GM12865 (cell line): ENCODE data around the gene ZNF287.

Experiments used
- DNase-seq: peaks from one replicate; pipeline ENCODE4 v3.0.0; 2010; ENCODE audit warnings: low read depth
- H3K4me3 ChIP-seq: 2 replicates; pipeline ENCODE4 v1.5.1; 2011; ENCODE audit warnings: mild to moderate bottlenecking, low read depth, low read length, control low read depth
- TF ChIP-seq, protein P1 (sequence below): IDR thresholded peaks from 2 replicates; pipeline ENCODE4 v1.5.1; 2011; ENCODE audit warnings: low read length, control low read depth, low read depth, inconsistent platforms; ENCODE audit not compliant: insufficient read depth; ENCODE audit errors: missing control alignments

The ZNF287 gene

GRCh38 chr17:16584273-16584995 is 15.4 kb upstream of the ZNF287 start:
- DNase-seq = peak; percentile 62
- no peak overlapping the region for H3K4me3 ChIP-seq

DNA sequence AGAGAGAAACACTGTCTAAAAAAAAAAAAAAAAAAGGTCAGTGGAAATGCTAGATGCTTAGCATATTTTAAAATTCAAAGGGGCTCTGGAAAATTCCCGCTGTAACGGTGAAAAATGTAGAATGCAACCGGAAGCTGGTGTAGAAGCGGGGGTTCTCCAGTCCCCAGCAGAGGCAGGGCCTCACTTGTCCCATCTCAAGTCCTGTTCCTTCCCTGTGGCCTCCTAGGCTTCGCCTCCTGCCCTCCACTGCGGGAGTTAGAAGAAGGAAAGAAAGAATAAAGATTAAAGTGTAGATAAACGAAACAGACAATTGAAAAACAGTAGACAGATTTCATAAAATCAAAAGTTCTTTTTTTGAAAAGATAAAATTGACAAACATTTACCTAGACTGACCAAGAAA is 14.8 kb upstream of the ZNF287 start:
- no peak overlapping the region for H3K4me3 ChIP-seq
- no peak for DNase-seq
- TF ChIP-seq, protein P1, sequence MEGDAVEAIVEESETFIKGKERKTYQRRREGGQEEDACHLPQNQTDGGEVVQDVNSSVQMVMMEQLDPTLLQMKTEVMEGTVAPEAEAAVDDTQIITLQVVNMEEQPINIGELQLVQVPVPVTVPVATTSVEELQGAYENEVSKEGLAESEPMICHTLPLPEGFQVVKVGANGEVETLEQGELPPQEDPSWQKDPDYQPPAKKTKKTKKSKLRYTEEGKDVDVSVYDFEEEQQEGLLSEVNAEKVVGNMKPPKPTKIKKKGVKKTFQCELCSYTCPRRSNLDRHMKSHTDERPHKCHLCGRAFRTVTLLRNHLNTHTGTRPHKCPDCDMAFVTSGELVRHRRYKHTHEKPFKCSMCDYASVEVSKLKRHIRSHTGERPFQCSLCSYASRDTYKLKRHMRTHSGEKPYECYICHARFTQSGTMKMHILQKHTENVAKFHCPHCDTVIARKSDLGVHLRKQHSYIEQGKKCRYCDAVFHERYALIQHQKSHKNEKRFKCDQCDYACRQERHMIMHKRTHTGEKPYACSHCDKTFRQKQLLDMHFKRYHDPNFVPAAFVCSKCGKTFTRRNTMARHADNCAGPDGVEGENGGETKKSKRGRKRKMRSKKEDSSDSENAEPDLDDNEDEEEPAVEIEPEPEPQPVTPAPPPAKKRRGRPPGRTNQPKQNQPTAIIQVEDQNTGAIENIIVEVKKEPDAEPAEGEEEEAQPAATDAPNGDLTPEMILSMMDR = no peak

More at GRCh38 chr17:16584273-16584995, 15.4 kb upstream of the ZNF287 start:
- TF ChIP-seq, protein P1 = peak; percentile 42

- DNase-seq = no peak
- TF ChIP-seq, protein P1 = no peak
- H3K4me3 ChIP-seq = no peak overlapping the region
Observed at GRCh38 chr17:16573466-16573865, 4.5 kb upstream of the ZNF287 start.

DNA sequence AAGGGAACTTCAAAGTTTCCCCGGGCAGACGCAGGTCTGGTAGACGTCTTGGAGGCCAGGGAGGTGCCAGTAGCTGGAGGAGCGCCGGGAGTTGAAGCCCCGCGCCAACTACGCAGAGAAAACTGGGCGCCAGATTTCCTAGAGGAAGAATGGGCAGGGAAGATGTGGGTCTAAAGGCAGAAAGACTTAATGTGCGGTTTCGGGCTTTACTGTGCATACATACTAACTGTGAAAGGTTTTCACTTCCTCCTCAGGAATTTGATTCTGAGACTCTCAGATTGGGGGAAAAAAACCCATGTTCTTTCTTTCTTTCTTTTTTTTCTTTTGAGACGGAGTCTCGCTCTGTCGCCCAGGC is 331 bp upstream of the ZNF287 start:
- TF ChIP-seq, protein P1 = no peak
- no peak for DNase-seq
- H3K4me3 ChIP-seq = peak overlapping the region; percentile 73

GRCh38 chr17:16552637-16553045 is 16.4 kb downstream of the ZNF287 start:
- no peak for DNase-seq
- TF ChIP-seq, protein P1 = no peak
- no peak overlapping the region for H3K4me3 ChIP-seq

GRCh38 chr17:16551878-16552636 is 16.9 kb downstream of the ZNF287 start:
- no peak for DNase-seq
- TF ChIP-seq, protein P1 = no peak
- no peak overlapping the region for H3K4me3 ChIP-seq
